AG20443 (cell line): ENCODE results near the gene GPX7.

ENCODE experiments used
- DNase-seq: peaks from one replicate; pipeline ENCODE4 v3.0.0; 2012; ENCODE audit warnings: low spot score, mixed read lengths

GPX7 gene

DNA sequence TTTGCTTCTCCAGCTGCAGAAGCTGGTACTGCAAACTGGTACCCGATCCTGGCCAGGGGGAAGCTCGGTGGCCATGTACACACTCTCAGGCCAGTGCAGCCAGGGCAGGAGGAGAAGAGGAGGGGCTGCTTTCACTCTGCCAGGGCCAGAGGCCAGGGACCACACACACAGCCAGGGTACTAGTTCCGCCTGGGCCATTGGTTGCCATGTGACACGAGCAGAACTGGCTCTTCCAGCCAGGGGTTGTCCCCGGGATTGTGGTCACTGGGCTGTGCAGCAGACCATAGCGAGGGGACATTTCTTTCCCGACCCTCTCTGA is 27.1 kb downstream of the GPX7 start:
- DNase-seq: peak; percentile 27

DNA sequence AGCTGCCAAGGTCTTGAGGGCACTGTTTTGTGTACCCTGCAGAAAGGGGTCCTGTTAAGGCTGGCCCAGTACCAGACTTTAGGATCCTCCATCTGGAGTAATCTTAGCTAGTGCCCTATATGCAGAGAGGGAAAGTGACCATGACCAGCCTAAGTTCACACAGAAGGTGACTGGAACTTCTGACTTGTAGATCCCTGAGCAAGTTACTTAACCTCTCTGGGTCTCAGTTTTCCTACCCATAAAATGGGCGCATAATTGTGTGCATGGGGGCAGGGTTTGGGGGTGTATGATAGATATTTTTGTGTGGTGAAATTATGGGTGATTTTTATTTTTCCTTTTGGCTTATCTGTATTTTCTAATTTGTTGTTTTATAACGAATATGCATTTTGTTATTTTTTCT is 27.5 kb downstream of the GPX7 start:
- DNase-seq: no peak

- DNase-seq: no peak
Measured at GRCh38 chr1:52631759-52632331, 29.7 kb downstream of the GPX7 start.

- DNase-seq: no peak
Measured at GRCh38 chr1:52632732-52633290, 30.6 kb downstream of the GPX7 start, which contains the start of gene SHISAL2A. SHISAL2A (plus strand) TSS chr1:52633168; CDS start chr1:52633494, 326 bp downstream.

DNA sequence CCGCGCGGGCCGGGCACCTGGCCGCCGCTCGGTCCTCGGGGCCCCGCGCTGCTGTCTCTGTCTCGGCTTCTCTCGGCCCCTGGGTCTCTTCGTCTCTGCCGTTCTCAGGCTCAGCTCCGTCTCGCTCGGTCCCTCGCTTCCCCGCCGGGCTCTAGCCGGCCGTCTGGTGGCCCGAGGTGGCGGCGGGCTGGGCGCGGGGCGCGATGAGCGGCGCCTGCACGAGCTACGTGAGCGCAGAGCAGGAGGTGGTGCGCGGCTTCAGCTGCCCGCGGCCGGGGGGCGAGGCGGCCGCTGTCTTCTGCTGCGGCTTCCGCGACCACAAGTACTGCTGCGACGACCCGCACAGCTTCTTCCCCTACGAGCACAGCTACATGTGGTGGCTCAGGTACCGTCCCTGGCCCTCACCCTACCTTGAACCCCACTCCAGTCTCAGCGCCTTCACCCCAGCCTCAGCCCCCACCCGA is 31.2 kb downstream of the GPX7 start:
- DNase-seq: peak; percentile 53

DNA sequence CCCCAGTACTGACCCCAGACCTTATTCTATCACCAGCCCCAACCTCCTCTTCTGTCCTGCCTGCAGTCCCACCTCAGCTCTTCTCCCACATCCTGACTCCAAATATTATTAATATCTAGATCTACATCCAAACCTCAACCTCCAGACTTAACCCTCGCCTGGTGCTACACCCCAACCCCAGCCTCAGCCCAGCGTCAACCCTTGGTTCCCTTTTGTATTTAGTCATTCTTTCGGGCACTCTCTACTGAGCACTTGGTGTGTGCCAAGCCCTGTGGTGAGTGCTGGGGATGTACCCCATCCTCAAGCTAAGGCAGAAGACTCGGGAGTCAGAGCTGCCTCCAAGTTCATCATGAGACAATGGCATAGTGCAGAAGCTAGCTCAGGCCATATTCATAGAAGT is 31.9 kb downstream of the GPX7 start:
- DNase-seq: no peak

DNA sequence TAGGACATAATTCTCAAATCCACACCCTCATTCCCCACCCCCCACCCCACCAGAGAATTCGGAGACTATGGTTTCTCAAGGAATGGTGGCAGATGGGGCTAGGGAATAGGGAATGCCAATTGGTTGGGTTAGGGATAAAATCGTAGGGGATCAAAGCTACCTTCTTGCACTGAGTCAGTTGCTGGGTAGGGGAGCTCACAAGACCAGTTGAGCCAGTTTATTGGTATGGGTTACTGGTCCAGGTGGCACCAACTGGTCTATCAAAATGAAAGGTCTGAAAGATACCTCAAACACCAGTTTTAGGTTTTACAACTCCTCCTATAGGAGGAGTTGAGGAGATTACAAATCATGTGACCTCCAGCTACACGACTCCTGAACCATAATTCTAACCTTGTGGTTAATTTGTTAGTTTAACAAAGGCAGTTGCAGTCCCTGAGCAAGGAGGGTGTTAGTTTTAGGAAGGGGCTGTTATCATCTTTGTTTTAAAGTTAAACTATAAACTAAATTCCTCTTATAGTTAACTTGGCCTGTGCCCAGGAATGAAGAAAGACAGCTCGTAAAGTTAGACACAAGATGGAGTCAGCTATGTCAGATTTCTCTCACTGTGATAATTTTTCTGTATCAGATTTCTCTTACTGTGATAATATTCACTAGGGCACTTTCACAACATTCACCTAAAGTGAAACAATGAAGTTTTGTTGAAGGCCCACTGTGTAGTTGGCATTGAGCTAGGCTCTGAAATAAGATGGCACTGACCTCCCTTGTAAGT is 33.3 kb downstream of the GPX7 start:
- DNase-seq: no peak

DNA sequence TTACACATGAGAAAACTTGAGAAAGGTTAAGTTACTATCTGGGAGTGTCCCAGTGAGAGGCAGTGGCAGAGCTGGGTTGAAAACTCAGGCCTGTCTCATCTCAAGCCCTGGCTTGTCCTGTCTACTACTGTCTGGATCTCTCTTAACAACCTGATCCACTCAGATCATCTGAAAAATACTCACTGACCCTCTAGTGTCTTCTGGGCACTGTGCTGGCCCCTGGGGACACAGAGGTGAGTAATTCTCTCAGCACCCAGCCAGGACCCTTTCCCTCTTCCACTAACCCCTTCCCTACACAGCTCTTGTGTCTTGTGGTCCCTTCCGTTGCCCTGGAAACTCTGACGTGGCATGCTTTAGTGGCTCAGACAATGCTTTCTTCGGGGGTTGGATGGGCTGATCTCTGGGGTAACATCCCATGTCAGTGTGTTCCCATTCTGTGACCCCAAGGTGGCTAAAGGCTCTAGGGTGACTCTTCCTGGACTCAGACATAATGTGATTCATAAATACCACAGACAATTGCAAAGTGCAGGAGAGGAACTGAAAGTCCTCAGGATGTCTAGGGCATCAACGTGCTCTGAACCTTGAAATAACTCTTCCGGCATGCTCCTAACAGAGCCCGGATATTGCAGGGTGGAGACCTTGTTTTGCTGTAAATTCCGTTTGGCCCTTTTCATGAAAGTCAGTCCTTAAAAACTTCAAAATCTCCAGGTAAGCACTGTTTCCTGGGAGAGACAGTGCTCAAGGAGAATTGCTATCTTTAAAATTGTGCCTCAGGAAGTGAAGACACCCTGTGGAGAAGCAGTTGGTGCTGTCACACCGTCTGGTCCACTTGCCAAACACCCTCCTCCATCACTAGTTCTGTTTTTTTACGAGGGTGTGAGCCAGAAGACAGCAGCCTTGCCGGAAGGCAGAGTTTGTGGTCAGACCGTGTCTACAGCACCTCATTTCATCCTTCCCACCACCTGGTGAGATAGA is 34.8 kb downstream of the GPX7 start:
- no peak for DNase-seq

- no peak for DNase-seq
Measured at GRCh38 chr1:52637946-52638345, 35.8 kb downstream of the GPX7 start.

DNA sequence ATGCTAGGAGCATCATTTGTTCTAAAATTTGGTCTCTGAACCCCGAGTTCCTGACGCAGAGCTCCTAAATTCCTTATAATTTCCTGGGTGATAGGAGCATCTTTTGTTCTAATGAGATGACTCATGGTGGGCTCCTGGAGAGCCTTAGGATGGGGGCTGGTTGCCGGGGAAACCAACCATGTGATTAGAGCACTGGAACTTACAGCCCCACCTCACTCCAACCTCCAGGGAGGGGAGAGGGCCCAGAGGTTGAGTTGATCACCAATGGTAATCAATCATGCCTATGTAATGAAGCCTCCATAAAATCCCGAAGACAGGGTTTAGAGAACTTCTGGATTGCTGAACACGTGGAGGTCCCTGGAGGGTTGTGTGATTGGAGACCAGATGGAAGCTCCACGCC is 38.5 kb downstream of the GPX7 start:
- no peak for DNase-seq

- no peak for DNase-seq
Measured at GRCh38 chr1:52641307-52641706, 39.1 kb downstream of the GPX7 start.

DNA sequence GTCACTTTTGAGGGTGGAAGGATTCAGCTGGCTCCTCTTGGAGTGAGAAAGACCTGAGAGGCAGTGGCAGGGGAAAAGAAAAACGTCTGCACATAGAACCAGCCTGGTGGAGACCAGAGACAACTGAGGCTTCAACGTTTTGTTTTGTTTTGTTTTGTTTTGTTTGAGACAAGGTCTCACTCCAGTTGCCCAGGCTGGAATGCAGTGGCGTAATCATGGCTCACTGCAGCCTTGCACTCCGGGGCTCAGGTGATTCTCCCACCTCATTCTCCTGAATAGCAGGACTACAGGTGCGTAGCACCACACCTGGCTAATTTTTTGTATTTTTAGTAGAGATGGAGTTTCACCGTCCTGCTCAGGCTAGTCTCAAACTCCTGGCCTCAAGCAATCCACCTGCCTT is 43.1 kb downstream of the GPX7 start:
- no peak for DNase-seq

- no peak for DNase-seq
Measured at GRCh38 chr1:52651904-52652303, 49.7 kb downstream of the GPX7 start.

- DNase-seq: no peak
Measured at GRCh38 chr1:52653207-52653849, 51.2 kb downstream of the GPX7 start.

DNA sequence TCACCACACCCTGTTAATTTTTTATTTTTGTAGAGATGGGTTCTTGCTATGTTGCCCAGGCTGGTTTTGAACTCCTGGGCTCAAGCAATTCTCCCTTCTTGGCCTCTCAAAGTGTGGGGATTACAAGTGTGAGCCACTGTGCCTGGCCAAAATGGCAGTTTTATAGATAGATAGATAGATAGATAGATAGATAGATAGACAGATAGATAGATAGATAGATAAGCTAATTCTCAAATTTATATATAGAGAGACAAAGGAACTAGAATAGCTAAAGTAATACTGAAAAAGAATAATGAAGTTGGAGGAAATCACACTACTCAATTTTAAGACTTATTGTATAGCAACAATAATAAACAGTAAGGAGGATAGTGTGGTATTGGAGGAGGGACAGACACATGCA is 51.9 kb downstream of the GPX7 start:
- DNase-seq: no peak

DNA sequence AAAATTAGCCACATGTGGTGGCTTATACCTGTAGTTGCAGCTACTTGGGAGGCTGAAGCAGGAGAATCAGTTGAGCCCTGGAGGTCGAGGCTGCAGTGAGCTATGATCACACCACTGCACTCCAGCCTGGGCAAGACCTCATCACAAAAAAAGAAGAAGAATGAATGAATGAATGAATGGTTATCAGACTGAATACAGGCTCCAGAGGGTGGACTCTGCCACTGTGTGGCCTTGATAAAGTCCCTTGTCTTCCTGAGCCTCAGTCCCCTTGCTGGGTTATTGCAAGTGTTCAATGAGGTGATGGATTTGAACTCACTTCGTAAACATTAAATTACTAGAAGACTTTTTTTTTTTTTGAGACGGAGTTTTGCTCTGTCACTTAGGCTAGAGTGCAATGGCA is 55.5 kb downstream of the GPX7 start:
- DNase-seq: no peak
